ENCODE results near the gene BAHCC1.

DNA sequence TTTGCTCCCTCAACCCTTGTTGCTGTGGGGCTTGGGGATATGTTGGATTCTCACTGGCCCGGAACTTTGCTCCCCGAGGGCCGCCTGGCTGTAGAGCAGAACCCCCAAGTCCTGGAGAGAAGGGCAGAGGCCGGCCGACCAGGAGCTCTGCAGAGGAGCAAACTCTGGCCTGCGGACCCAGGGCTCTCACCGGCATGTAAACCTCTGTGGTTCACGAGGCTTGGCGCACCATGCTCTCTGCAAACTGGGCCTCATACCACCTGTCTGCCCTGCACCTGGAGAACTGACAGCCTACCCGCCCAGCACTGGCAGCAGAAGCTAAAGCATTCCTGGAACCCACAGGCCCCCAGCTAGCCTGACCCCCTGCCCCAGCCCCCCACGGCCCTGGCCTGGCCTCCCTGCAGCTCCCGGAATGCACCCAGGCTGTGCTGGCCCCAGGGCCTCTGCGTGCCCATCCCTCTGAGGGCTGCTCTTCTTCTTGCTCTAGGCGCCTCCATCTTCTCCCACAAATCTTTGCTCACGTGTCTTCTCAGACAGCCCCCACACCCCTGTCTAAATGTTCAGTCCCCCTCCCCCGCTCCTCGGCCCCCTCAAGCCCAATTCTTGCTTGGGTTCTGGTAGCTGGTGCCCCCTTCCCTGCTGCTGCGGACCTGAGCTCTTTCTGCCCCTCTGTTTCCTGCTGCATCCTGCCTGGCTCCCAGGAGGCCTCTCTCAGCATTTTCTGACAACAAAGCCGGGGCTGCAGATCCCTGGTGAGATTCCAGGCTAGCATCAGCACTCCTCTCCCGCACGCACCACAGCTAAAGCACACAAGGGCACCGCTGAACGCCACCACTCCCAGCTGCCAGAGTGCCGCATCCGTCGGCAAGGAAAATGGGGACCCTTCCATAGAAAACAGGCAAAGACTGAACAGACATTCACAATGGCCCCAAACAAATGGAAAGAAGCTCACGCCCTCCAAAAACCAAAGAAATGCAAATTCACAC is 94.0 kb downstream of the BAHCC1 start:
- TF ChIP-seq GATA2 (IDR thresholded peaks at IDR 0.05; ENCODE audit: low read depth, low read length) (peak; percentile 79), GATA3 (IDR thresholded peaks at IDR 0.05; ENCODE audit: low read depth, low read length) (no peak)

Measured in SH-SY5Y (cell line).